ENCODE results near the gene CHD9NB.

GRCh38 chr16:53056392-53056881 is 3.7 kb upstream of the CHD9NB start:
- TF ChIP-seq POLR2AphosphoS5 (IDR thresholded peaks at IDR 0.05; ENCODE audit: borderline replicate concordance, low read depth, low read length) (no peak), EZH2 (IDR thresholded peaks at IDR 0.05) (no peak)

Measured in SK-N-MC (cell line).